ENCODE measurements around the gene MBNL2. TPM values are rescaled to one million over a fixed set of nuclear protein-coding genes. Genes with fewer than 3 reads are reported as not detected.

The MBNL2 gene
- total and polyA plus RNA-seq, 4 donors = 26.9 to 101 (median 48.4) TPM

DNA sequence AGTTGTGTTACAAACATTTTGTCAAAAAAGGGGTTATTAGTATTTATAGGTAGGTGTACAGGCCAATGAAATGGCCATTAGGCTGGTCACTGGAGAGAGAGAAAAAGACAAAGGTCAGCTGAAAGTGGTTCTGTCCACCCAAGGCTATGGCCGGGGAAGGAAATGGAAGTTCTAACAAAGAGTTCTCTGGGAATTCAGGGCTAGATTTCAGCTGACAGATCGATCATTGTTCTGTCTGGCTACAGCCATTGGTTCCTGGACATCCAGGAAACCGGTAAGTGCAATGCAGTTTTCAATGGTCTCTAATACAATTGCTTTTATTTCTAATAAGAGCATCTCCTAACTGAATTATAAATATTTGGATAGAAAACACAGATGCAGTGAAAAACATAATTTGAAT lies 42.5 kb downstream of the MBNL2 start:
- Histone ChIP-seq H3K27me3 (ENCODE audit: control insufficient read depth, insufficient read depth, low read length) (no peaks in the 10 kb centered on the region), H3K27ac (ENCODE audit: low read depth, low read length) (no peak overlapping the region), H3K36me3 (ENCODE audit: control insufficient read depth, insufficient read depth, low read length) (peaks cover 5% of the 10 kb centered on the region), H3K9me3 (ENCODE audit: control insufficient read depth, insufficient read depth, low read length) (no peaks in the 10 kb centered on the region), H3K4me3 (ENCODE audit: low read depth, low read length) (no peak overlapping the region), H3K4me1 (ENCODE audit: control insufficient read depth, insufficient read depth, low read length) (peaks cover 50% of the 10 kb centered on the region)
- no peak for DNase-seq (ENCODE audit: low read depth in 4 of 6, low spot score in 6 of 6)
- 58% methylated on average over 2 of the region's 3 CpGs for WGBS (ENCODE audit: insufficient coverage)

DNA sequence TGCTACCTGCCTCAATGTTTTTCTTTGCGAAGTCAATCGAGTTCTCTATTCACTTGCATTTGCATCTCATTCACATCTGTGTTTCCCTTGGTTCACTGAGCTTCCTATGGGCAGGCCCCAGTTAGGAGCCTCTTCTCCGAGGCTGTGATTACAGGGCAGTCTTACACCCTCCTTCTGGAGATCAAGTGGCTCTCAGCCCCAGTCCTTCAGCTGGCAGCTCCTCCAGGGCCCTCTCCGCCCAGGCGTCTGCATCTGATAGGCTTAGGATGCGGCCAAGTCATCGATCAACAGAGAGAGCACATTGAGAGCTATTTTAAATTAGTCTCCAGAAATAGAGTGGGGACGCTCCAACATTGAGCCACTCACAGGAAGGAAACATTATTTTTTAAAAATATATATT lies 44.2 kb downstream of the MBNL2 start:
- no peak overlapping the region for H3K4me3 ChIP-seq (ENCODE audit: low read depth, low read length)
- no peak overlapping the region for H3K27ac ChIP-seq (ENCODE audit: low read depth, low read length)
- DNase-seq (ENCODE audit: low read depth in 4 of 6, low spot score in 6 of 6) = peak in 1 of 6 donors; percentile 52
- peaks cover 39% of the 10 kb centered on the region for H3K4me1 ChIP-seq (ENCODE audit: control insufficient read depth, insufficient read depth, low read length)
- 69% methylated on average over 3 of the region's 8 CpGs for whole genome bisulfite sequencing (ENCODE audit: insufficient coverage)
- no peaks in the 10 kb centered on the region for H3K27me3 ChIP-seq (ENCODE audit: control insufficient read depth, insufficient read depth, low read length)
- H3K36me3 ChIP-seq (ENCODE audit: control insufficient read depth, insufficient read depth, low read length) = peaks cover 5% of the 10 kb centered on the region
- no peaks in the 10 kb centered on the region for H3K9me3 ChIP-seq (ENCODE audit: control insufficient read depth, insufficient read depth, low read length)

DNA sequence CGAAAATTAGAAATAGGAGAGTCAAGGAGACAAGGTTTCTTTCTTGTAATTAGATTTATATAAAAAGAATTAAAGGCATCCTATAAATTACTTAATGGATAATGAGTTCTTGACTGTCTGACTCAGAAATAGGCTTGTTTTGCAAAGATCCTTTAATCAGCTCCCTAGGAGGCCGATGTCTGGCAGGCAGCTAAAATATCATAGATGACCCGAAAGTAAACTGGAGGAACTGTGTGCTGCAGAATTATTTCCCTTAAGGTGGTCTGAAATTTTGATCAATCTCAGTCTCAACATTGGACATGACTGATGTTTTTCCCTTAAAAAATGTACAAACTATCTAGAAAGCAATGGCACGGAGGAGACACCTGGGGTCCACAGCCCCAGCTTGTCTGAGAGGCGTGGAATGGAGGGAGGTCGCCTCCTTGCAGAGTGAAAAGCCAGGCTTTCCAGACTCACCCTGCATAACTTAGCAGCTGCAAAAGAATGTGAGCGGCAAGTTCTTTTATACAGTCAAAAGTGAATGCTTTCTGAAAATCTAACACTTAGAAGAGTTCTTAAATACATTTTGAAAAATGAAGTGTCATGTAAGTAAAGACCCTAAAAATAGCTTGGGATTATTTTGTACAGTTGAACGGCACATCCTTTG lies 44.8 kb downstream of the MBNL2 start:
- Histone ChIP-seq H3K4me3 (ENCODE audit: low read depth, low read length) (no peak overlapping the region), H3K4me1 (ENCODE audit: control insufficient read depth, insufficient read depth, low read length) (peaks cover 33% of the 10 kb centered on the region), H3K36me3 (ENCODE audit: control insufficient read depth, insufficient read depth, low read length) (peaks cover 5% of the 10 kb centered on the region), H3K9me3 (ENCODE audit: control insufficient read depth, insufficient read depth, low read length) (no peaks in the 10 kb centered on the region), H3K27me3 (ENCODE audit: control insufficient read depth, insufficient read depth, low read length) (no peaks in the 10 kb centered on the region), H3K27ac (ENCODE audit: low read depth, low read length) (peak overlapping the region; percentile 19)
- 63% methylated on average over 4 of the region's 8 CpGs for WGBS (ENCODE audit: insufficient coverage)
- DNase-seq (ENCODE audit: low read depth in 4 of 6, low spot score in 6 of 6) = peak in 1 of 6 donors; percentile 24

DNA sequence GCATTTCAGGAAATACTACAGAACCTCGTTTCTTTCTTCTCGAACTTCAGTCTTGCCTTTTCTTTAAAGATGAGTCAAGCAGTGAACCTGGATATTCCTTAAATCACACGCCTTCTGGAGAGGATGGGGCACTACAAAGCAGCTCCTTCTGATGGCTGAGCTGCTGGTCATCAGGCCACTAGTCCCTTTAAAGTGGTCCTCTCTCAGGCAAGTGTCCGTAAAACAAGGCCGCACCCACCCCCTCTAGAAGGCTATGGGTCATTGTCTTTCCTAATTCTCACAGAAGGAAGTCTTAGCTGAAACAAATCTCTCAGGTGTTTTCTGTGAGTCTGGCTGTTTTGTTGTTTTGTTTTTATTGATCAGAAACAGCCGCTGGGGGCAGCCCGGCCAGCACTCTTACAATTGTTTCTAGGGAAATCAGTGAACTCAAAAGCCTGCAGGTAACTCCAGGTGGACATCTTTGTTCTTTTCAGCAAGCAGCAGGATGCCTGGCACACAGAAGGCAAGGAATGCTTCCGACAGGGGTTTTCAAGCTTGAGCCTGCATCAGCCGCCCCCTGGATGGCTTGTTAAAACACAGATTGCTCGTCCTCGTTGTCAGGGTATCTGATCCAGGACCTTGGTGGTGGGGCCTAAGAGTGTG lies 45.4 kb downstream of the MBNL2 start:
- no peak for DNase-seq (ENCODE audit: low read depth in 4 of 6, low spot score in 6 of 6)
- 64% methylated on average over 7 of the region's 11 CpGs for WGBS (ENCODE audit: insufficient coverage)
- no peak overlapping the region for H3K4me3 ChIP-seq (ENCODE audit: low read depth, low read length)
- peak overlapping the region; percentile 19 for H3K27ac ChIP-seq (ENCODE audit: low read depth, low read length)
- no peaks in the 10 kb centered on the region for H3K27me3 ChIP-seq (ENCODE audit: control insufficient read depth, insufficient read depth, low read length)
- no peaks in the 10 kb centered on the region for H3K9me3 ChIP-seq (ENCODE audit: control insufficient read depth, insufficient read depth, low read length)
- H3K4me1 ChIP-seq (ENCODE audit: control insufficient read depth, insufficient read depth, low read length) = peaks cover 29% of the 10 kb centered on the region
- H3K36me3 ChIP-seq (ENCODE audit: control insufficient read depth, insufficient read depth, low read length) = peaks cover 5% of the 10 kb centered on the region

DNA sequence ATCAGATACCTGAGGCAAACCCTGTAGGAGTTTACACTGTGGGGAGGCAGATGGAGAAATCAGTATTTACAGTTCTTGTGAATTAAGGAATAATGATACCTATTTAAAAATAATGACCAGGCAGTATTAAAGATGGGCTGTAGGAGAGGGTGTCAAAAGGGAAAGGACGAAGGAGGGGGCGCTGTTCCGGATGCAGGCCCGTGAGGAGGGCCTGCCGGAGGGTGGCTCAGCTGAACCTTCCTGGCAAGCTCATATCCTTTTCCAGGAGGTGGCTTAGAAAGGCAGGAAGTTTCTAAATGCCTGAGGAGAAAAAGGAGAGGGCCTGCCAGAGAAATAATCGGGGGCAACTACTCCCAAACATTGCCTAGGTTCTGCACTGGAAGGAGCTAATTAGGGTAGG lies 46.6 kb downstream of the MBNL2 start:
- H3K36me3 ChIP-seq (ENCODE audit: control insufficient read depth, insufficient read depth, low read length) = peaks cover 5% of the 10 kb centered on the region
- no peak for DNase-seq (ENCODE audit: low read depth in 4 of 6, low spot score in 6 of 6)
- H3K4me3 ChIP-seq (ENCODE audit: low read depth, low read length) = no peak overlapping the region
- H3K4me1 ChIP-seq (ENCODE audit: control insufficient read depth, insufficient read depth, low read length) = peaks cover 25% of the 10 kb centered on the region
- H3K9me3 ChIP-seq (ENCODE audit: control insufficient read depth, insufficient read depth, low read length) = no peaks in the 10 kb centered on the region
- 83% methylated on average over 6 of the region's 6 CpGs for WGBS (ENCODE audit: insufficient coverage)
- no peaks in the 10 kb centered on the region for H3K27me3 ChIP-seq (ENCODE audit: control insufficient read depth, insufficient read depth, low read length)
- H3K27ac ChIP-seq (ENCODE audit: low read depth, low read length) = no peak overlapping the region

DNA sequence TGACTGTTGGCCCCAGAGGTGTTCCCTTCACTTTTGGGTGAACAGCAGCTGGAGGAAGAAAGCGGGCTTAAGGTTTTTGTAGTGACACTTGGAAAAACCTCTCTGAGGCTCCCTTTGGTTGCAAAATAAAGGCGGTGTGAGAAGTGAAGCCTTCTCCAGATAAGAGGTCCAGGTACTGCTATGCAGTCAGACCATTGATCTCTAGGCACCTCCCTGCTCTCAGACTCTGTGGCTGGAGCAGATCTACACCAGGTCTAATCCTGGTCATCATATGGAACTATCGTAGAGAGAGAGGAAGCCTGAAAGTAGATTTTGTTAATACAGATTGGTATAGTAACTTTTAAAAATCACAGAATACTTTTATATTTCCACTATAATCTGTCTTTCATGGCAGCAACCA lies 47.5 kb downstream of the MBNL2 start:
- H3K27me3 ChIP-seq (ENCODE audit: control insufficient read depth, insufficient read depth, low read length) = no peaks in the 10 kb centered on the region
- H3K36me3 ChIP-seq (ENCODE audit: control insufficient read depth, insufficient read depth, low read length) = peaks cover 5% of the 10 kb centered on the region
- peaks cover 28% of the 10 kb centered on the region for H3K4me1 ChIP-seq (ENCODE audit: control insufficient read depth, insufficient read depth, low read length)
- WGBS (ENCODE audit: insufficient coverage) = 96% methylated on average over 2 of the region's 3 CpGs
- H3K9me3 ChIP-seq (ENCODE audit: control insufficient read depth, insufficient read depth, low read length) = no peaks in the 10 kb centered on the region
- H3K27ac ChIP-seq (ENCODE audit: low read depth, low read length) = no peak overlapping the region
- H3K4me3 ChIP-seq (ENCODE audit: low read depth, low read length) = no peak overlapping the region
- DNase-seq (ENCODE audit: low read depth in 4 of 6, low spot score in 6 of 6) = no peak

DNA sequence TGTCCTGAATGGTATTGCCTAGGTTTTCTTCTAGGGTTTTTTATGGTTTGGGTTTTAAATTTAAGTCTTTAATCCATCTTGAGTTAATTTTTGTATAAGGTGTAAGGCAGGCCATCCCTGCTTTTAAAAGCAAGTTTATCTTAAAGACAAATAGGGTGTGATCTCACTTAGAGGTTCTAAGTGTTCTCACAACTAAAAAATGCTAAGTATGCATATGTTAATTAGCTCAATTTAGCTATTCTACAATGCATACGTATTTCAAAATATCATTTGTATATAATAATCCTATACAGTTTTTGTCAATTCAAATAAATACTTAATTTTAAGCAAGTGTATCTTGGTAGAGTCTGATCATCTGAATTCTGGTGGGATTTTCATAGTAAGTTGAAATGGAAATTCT lies 50.4 kb downstream of the MBNL2 start:
- H3K27me3 ChIP-seq (ENCODE audit: control insufficient read depth, insufficient read depth, low read length) = no peaks in the 10 kb centered on the region
- H3K4me1 ChIP-seq (ENCODE audit: control insufficient read depth, insufficient read depth, low read length) = peaks cover 13% of the 10 kb centered on the region
- WGBS (ENCODE audit: insufficient coverage) = no CpG with 5 or more reads among the region's 1 CpG
- no peak overlapping the region for H3K27ac ChIP-seq (ENCODE audit: low read depth, low read length)
- no peak overlapping the region for H3K4me3 ChIP-seq (ENCODE audit: low read depth, low read length)
- H3K36me3 ChIP-seq (ENCODE audit: control insufficient read depth, insufficient read depth, low read length) = peaks cover 5% of the 10 kb centered on the region
- no peaks in the 10 kb centered on the region for H3K9me3 ChIP-seq (ENCODE audit: control insufficient read depth, insufficient read depth, low read length)
- DNase-seq (ENCODE audit: low read depth in 4 of 6, low spot score in 6 of 6) = no peak

DNA sequence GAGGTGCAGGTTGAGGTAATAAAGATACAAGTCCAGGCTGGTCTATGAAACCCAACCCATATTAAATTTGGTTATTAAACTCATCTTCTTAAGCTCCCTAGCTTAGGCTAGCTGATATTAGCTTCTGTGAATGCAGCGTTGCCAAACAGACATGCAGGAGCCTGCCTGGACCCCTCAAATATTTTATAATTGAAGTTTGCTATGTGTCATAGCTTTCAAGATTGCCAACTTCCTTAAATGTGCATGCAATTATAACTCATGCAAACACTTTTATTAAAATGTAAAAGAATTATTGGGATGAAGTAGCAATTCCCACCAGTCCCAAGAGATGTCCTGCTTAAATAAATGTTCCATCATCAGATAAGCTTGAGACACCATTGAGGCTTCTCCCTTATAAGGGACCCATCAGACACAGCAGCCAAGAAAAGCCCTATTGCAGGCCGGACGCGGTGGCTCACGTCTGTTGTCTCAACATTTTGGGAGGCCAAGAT lies 51.3 kb downstream of the MBNL2 start:
- Histone ChIP-seq H3K4me3 (ENCODE audit: low read depth, low read length) (no peak overlapping the region), H3K4me1 (ENCODE audit: control insufficient read depth, insufficient read depth, low read length) (peaks cover 7% of the 10 kb centered on the region), H3K9me3 (ENCODE audit: control insufficient read depth, insufficient read depth, low read length) (no peaks in the 10 kb centered on the region), H3K27me3 (ENCODE audit: control insufficient read depth, insufficient read depth, low read length) (no peaks in the 10 kb centered on the region), H3K36me3 (ENCODE audit: control insufficient read depth, insufficient read depth, low read length) (no peaks in the 10 kb centered on the region), H3K27ac (ENCODE audit: low read depth, low read length) (no peak overlapping the region)
- WGBS (ENCODE audit: insufficient coverage) = no CpG with 5 or more reads among the region's 5 CpGs
- no peak for DNase-seq (ENCODE audit: low read depth in 4 of 6, low spot score in 6 of 6)

DNA sequence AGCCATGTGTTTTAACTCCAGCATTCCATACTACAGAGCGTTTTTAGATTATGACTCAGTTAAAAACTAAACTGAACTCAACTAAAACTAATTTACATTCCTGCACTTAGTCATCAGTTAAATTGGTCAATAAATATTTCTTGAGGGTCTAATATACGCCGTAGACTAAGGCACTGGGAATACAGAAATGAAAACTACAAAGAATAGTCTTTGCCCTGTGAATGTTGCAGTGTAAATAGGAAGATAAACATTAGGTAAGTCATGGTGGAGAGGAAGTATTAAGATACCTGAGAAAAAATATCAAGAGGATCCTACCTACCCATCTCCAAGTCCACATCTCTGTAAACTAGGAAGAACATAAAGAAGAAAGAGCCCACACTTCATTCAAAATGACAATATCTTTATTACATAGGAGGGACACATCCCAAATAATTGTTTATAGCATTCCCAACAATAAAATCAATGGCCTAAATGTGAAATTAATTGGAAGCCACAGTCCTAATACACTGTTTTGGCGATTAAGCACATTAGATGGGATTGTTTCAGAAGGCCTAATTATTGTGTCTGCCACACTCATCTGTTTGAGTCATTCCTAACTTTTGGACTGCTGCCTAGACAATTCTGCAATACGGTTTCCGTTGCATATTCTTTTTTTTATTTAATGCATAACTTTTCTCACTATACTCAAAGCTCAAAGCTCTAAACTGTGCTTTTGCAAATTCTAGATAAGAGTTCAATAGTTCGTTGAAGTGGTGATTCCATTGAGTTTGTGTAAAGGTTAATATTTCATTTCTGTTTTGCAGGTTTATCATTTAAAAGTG lies 52.9 kb downstream of the MBNL2 start:
- H3K4me3 ChIP-seq (ENCODE audit: low read depth, low read length) = no peak overlapping the region
- DNase-seq (ENCODE audit: low read depth in 4 of 6, low spot score in 6 of 6) = peak in 1 of 6 donors; percentile 42
- no peak overlapping the region for H3K27ac ChIP-seq (ENCODE audit: low read depth, low read length)
- peaks cover 6% of the 10 kb centered on the region for H3K4me1 ChIP-seq (ENCODE audit: control insufficient read depth, insufficient read depth, low read length)
- no peaks in the 10 kb centered on the region for H3K36me3 ChIP-seq (ENCODE audit: control insufficient read depth, insufficient read depth, low read length)
- no peaks in the 10 kb centered on the region for H3K27me3 ChIP-seq (ENCODE audit: control insufficient read depth, insufficient read depth, low read length)
- 60% methylated on average over 1 of the region's 7 CpGs for WGBS (ENCODE audit: insufficient coverage)
- no peaks in the 10 kb centered on the region for H3K9me3 ChIP-seq (ENCODE audit: control insufficient read depth, insufficient read depth, low read length)
